Renal cortex interstitium (tissue), 11 donors: ENCODE measurements around the gene GPR176. TPM values are rescaled to one million over a fixed set of nuclear protein-coding genes. Genes with fewer than 3 reads are reported as not detected.
"Not testable (repeated sequence)": the region's sequence is repeated elsewhere in the genome, so short reads cannot be mapped to it uniquely, and the experiment has no call there.

Experiments
- DNase-seq, 11 donors: peaks; one replicate each; pipeline ENCODE4 v3.0.0-alpha.2; 2013; ENCODE audit warnings: low read depth in 9 of 11, low spot score in 4 of 11; ENCODE audit errors: extremely low read depth in 1 of 11
- polyA plus RNA-seq, 3 donors: library from polyadenylated mRNA; unstranded; fragments of 120-200 nt; gene quantifications; one replicate each; pipeline ENCODE4 v1.2.1, GENCODE V29; 2013; ENCODE audit not compliant: insufficient read length in 3 of 3

Gene GPR176
- polyA plus RNA-seq, 3 donors = 15.0 to 17.1 (median 15.2) TPM

- DNase-seq = no peak
These were observed 84.5 kb downstream of the GPR176 start for GRCh38 chr15:39835550-39835949.

DNA sequence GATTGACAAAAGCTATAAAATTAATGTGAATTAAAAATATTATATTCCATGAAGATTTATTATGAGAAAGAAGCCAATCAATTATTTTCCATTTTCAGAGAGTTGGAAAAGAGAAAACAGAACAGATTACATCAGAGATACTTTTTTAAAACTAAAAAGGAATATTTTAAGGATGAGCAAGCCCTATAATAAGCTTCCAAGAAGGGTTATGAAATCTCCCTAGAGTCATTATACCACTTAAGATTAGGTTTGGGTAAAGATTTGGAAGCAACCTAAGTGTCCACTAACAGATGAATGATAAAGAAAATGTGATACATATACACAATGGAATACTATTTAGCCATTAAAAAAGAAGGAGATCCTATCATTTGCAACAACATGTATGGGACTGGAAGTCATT lies 85.8 kb downstream of the GPR176 start:
- no peak for DNase-seq

DNA sequence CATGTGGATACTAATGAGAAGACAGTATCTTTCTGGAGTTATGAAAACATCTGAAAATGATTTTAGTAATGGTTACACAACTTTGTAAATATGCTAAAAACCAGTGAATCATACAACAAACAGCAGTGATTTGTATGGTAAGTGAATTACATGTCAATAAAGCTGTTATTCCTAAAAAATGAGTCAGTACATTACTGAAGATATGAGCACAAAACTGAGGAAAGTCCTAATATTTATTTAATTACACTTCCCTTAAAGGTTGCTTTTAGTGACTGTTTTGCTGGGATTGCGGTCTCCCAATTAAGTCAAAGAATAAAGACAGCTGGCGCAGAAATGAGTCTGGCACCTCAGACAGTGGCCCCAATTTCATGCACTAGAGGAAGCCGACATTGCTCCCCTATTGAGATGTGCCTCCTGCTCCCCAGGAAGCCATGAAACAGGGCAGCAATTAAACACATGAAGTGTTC lies 86.5 kb downstream of the GPR176 start:
- no peak for DNase-seq

DNA sequence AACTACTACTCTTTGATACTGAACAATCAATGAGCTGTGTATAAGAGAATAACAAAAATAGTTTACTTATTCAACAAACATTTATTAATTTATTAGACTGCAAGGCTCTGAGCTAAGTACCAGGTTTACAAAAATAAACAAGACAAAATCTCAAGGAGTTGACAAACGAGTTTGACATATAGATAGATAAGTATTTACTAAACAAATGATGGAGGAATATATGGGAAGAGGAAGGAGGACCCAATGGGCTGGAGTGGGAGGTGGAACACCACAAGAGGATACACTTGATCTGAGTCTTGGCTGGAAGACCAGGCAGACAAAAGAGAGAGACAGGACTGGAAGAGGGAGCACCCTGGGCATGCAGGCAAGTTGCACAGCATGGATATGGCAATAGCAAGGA lies 89.9 kb downstream of the GPR176 start:
- no peak for DNase-seq

GRCh38 chr15:39828374-39828931 lies 91.6 kb downstream of the GPR176 start:
- DNase-seq = peak in 3 of 11 donors; percentile 8 to 18 (median 16)

- no peak for DNase-seq
These were observed 93.1 kb downstream of the GPR176 start for GRCh38 chr15:39826975-39827374.

GRCh38 chr15:39823634-39824033 lies 96.4 kb downstream of the GPR176 start:
- no peak for DNase-seq

- no peak for DNase-seq
These were observed 99.9 kb downstream of the GPR176 start for GRCh38 chr15:39820050-39820602.

GRCh38 chr15:39819533-39819932 lies 100.5 kb downstream of the GPR176 start:
- no peak for DNase-seq

DNA sequence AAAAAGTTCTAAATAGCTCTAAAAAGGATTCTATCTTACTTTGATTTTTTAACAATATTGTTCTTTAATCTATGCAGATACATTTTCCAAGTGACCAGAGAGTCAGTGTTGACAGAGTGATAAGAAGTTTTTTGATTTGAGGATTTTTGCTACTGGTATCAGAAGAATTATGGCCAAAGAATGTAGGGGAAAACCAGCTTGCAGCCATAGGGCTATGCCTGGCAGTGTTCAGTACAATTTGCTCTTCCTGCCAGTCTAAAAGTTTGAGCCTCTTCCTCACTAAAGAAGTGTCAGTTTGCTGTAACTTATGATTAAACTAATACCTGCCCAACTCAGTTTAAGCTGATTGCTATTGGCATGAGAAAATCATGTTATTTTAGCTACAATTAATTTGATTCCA lies 102.2 kb downstream of the GPR176 start:
- no peak for DNase-seq

GRCh38 chr15:39814489-39814888 lies 105.6 kb downstream of the GPR176 start:
- no peak for DNase-seq

- DNase-seq = not testable (repeated sequence)
These were observed 107.4 kb downstream of the GPR176 start for GRCh38 chr15:39812651-39813050.

GRCh38 chr15:39808909-39809308 lies 111.2 kb downstream of the GPR176 start:
- no peak for DNase-seq

- DNase-seq = no peak
These were observed 112.3 kb downstream of the GPR176 start for GRCh38 chr15:39807791-39808190.

- no peak for DNase-seq
These were observed 116.0 kb downstream of the GPR176 start for GRCh38 chr15:39804026-39804425.

- DNase-seq = no peak
These were observed 117.0 kb downstream of the GPR176 start for GRCh38 chr15:39803016-39803415.

GRCh38 chr15:39801641-39802309 lies 118.3 kb downstream of the GPR176 start:
- DNase-seq = no peak

GRCh38 chr15:39799552-39800011 lies 120.5 kb downstream of the GPR176 start:
- DNase-seq = no peak

DNA sequence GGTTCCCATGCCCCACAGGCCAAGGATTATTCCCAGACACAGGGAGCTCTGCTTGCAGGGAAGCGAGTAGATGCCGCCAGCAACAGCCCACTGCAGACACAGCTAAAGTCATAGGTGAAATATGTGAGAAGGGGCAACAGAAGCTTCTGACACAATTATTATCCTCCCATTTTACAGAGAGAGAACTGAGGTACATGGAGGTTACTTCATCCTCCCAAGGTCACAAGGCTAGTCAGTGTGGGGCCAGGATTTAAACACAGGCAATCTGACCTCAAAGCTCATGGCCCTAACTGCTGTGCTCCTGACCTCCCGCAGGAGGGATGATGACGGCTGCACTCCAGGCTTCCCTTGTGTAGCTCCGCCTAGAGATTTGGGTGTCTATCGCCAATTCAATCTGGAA lies 121.7 kb downstream of the GPR176 start:
- no peak for DNase-seq

GRCh38 chr15:39797407-39797806 lies 122.7 kb downstream of the GPR176 start:
- no peak for DNase-seq

DNA sequence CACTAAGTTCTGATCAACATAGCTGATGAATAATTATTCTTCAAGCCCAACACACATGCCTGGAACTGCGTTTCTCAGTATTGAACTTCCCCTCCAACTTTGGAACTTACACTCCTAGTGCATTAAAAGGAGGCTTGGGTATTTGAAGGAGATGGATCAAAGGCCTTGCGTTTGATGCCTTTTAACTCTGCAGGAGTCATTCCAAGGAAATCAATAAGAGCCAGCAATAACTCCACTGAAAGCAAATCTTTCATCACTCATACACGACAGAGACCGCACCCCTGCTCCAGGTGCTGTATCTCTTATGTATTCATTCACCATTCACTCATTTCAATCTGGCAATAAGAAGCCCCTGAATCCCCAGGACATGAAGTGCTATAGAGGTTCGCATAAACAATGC lies 123.5 kb downstream of the GPR176 start:
- no peak for DNase-seq
